Measurements from ENCODE around the gene SRPK1. TPM values are rescaled to one million over a fixed set of nuclear protein-coding genes. Genes with fewer than 3 reads are reported as not detected.

The SRPK1 gene
- total and polyA plus RNA-seq, 10 of the 15 experiments (the other 5 are each of a cell fraction or from before 2014, with no cell fraction given) = 47.4 to 112 (median 85.8) TPM

GRCh38 chr6:35945650-35946025 is 24.7 kb upstream of the SRPK1 start:
- BruUV-seq (replicated peaks) = no TSS peak
- Histone ChIP-seq H3K27me3 (replicated peaks in 1 of 2; ENCODE audit: control insufficient read depth in 2 of 2, insufficient read depth in 2 of 2, low read length in 1 of 2) (no peaks in the 10 kb centered on the region), H3K27ac (ENCODE audit: control insufficient read depth, insufficient read depth) (no peak overlapping the region), H3K36me3 (ENCODE audit: control insufficient read depth in 2 of 2, insufficient read depth in 2 of 2, low read length in 1 of 2) (no peaks in the 10 kb centered on the region), H3K9ac (ENCODE audit: control insufficient read depth, insufficient read depth, low read length) (no peak overlapping the region), H3K9me3 (replicated peaks; ENCODE audit: control insufficient read depth, insufficient read depth, low read length) (no peaks in the 10 kb centered on the region), H3K4me3 (no peak overlapping the region), H3K79me2 (ENCODE audit: control insufficient read depth, insufficient read depth, low read length) (no peaks in the 10 kb centered on the region), H4K20me1 (ENCODE audit: control insufficient read depth, insufficient read depth) (no peaks in the 10 kb centered on the region), H3K4me1 (ENCODE audit: control insufficient read depth, insufficient read depth, low read length) (no peaks in the 10 kb centered on the region), H3K4me2 (ENCODE audit: control insufficient read depth, insufficient read depth) (no peak overlapping the region), H2AFZ (ENCODE audit: control insufficient read depth, low read depth, low read length) (no peak overlapping the region)
- no peak for FAIRE-seq
- no peak for DNase-seq (ENCODE audit: low read depth, low spot score)
- intact Hi-C loops (cut with micrococcal nuclease; ENCODE audit: unreplicated experiment) (no loop called here), in situ Hi-C loops (cut with MboI) (no loop called here)
- no peak for ATAC-seq
- ChIA-PET SMC1A (ENCODE audit: uncharacterized antibody, unreplicated experiment) (interaction anchor here (0.7 kb wide), 1 partner anchor 59 kb away, joined by 3 read pairs; no protein-coding TSS in a partner anchor), POLR2A (no interaction called here), CTCF (interaction anchor here (0.8 to 1.0 kb wide), 2 partner anchors 8 to 33 kb away, joined by 3 to 4 read pairs; no protein-coding TSS in a partner anchor), RAD21 (ENCODE audit: unreplicated experiment) (no interaction called here)
- TF ChIP-seq CREB1 (IDR thresholded peaks at IDR 0.05; ENCODE audit: low read depth) (no peak), STAT3 (IDR thresholded peaks at IDR 0.05; ENCODE audit: low read depth, low read length) (no peak), HCFC1 (IDR thresholded peaks at IDR 0.05; ENCODE audit: low read length) (no peak), ZNF274 (IDR thresholded peaks at IDR 0.05; ENCODE audit: insufficient read depth, insufficient read length) (no peak), RAD21 (IDR thresholded peaks at IDR 0.05; ENCODE audit: insufficient read depth, low read depth, low read length) (no peak), ZNF207 (IDR thresholded peaks at IDR 0.05; ENCODE audit: borderline replicate concordance) (no peak), EGR1 (IDR thresholded peaks at IDR 0.05; ENCODE audit: borderline replicate concordance in 1 of 2, low read depth in 2 of 2, low read length in 2 of 2) (no peak), SREBF1 (IDR thresholded peaks at IDR 0.05; ENCODE audit: low read length) (no peak), TARDBP (IDR thresholded peaks at IDR 0.05; ENCODE audit: borderline replicate concordance) (no peak), SP1 (IDR thresholded peaks at IDR 0.05; ENCODE audit: low read depth, low read length) (no peak), LARP7 (IDR thresholded peaks at IDR 0.05) (no peak), CHD2 (IDR thresholded peaks at IDR 0.05; ENCODE audit: borderline replicate concordance, low read depth, low read length) (no peak), IRF3 (IDR thresholded peaks at IDR 0.05) (no peak), SUPT20H (IDR thresholded peaks at IDR 0.05; ENCODE audit: borderline replicate concordance, control insufficient read depth, low read depth, low read length) (no peak), SMAD1 (IDR thresholded peaks at IDR 0.05; ENCODE audit: low read depth, partially characterized antibody) (no peak)
- 27% methylated on average over 1 of the region's 1 CpG for WGBS (ENCODE audit: insufficient coverage, insufficient replicate concordance, low lambda C conversion rate, missing lambda C conversion rate)
